ENCODE data around the gene CAPN11. TPM values are rescaled to one million over a fixed set of nuclear protein-coding genes. Genes with fewer than 3 reads are reported as not detected.

CAPN11 gene
- total RNA-seq, 1 experiment from 2014 or later = 0.28 TPM

GRCh38 chr6:44145839-44146238 is 12.8 kb upstream of the CAPN11 start:
- no peak overlapping the region for H2BK20ac ChIP-seq (ENCODE audit: low read depth, low read length, poor library complexity, severe bottlenecking)

More at GRCh38 chr6:44145839-44146238, 12.8 kb upstream of the CAPN11 start:
- Histone ChIP-seq H3K79me2 (ENCODE audit: insufficient read depth, low read length) (no peaks in the 10 kb centered on the region), H3K27me3 (ENCODE audit: insufficient read depth, low read length) (no peaks in the 10 kb centered on the region), H4K20me1 (ENCODE audit: control insufficient read depth, insufficient read depth, insufficient read length) (peaks cover 3% of the 10 kb centered on the region), H4K5ac (ENCODE audit: insufficient read length, low read depth, low read length) (no peak overlapping the region), H3K4ac (ENCODE audit: low read depth, low read length) (no peak overlapping the region), H3K23ac (ENCODE audit: insufficient read length, low read depth, low read length) (no peak overlapping the region), H3K23me2 (ENCODE audit: insufficient read length, low read depth, low read length, poor library complexity, severe bottlenecking) (no peaks in the 10 kb centered on the region), H2BK15ac (ENCODE audit: low read depth, low read length) (no peak overlapping the region), H3K4me1 (ENCODE audit: insufficient read depth, low read length) (no peaks in the 10 kb centered on the region), H3K18ac (ENCODE audit: insufficient read length, low read depth, low read length) (no peak overlapping the region), H3K4me2 (ENCODE audit: insufficient read depth, insufficient read length, low read length) (no peak overlapping the region), H2AK5ac (ENCODE audit: insufficient read length, low read length) (no peak overlapping the region), H3K79me1 (ENCODE audit: insufficient read depth, low read depth, low read length, poor library complexity, severe bottlenecking) (no peaks in the 10 kb centered on the region), H3K14ac (ENCODE audit: insufficient read depth, low read length) (no peak overlapping the region), H3K9me3 (ENCODE audit: control insufficient read depth, low read depth, low read length) (no peaks in the 10 kb centered on the region), H2BK5ac (ENCODE audit: insufficient read length, low read length) (no peak overlapping the region), H2BK120ac (ENCODE audit: low read depth, low read length, poor library complexity, severe bottlenecking) (no peak overlapping the region), H2BK12ac (ENCODE audit: insufficient read length, low read depth, low read length) (no peak overlapping the region), H3K9ac (ENCODE audit: extremely low read depth, insufficient read length, low read length) (no peak overlapping the region), H2AFZ (ENCODE audit: low read length) (no peak overlapping the region), H3K56ac (ENCODE audit: insufficient read length, low read depth, low read length) (no peak overlapping the region), H4K91ac (ENCODE audit: insufficient read length, low read depth, low read length) (no peak overlapping the region), H3T11ph (ENCODE audit: low read length) (no peak overlapping the region), H4K8ac (replicated peaks; ENCODE audit: insufficient read length, low read depth, low read length) (no peak overlapping the region), H3K27ac (ENCODE audit: insufficient read length, low read depth, low read length) (no peak overlapping the region)
- Mint-ChIP-seq H3K9me3 (no peaks in the 10 kb centered on the region), H3K4me1 (no peaks in the 10 kb centered on the region), H3K27me3 (ENCODE audit: low read depth) (no peaks in the 10 kb centered on the region; the same call in 1 of the 2 replicates), H3K4me3 (no peak overlapping the region), H3K27ac (no peak overlapping the region; a peak in 1 of 7 replicates), H3K36me3 (ENCODE audit: insufficient read depth in 1 of 3, low read depth in 3 of 3) (peaks cover 17 to 71% (median 52%) of the 10 kb centered on the region in 3 experiments; a peak in 6 of 7 replicates)
- TF ChIP-seq, protein P1, sequence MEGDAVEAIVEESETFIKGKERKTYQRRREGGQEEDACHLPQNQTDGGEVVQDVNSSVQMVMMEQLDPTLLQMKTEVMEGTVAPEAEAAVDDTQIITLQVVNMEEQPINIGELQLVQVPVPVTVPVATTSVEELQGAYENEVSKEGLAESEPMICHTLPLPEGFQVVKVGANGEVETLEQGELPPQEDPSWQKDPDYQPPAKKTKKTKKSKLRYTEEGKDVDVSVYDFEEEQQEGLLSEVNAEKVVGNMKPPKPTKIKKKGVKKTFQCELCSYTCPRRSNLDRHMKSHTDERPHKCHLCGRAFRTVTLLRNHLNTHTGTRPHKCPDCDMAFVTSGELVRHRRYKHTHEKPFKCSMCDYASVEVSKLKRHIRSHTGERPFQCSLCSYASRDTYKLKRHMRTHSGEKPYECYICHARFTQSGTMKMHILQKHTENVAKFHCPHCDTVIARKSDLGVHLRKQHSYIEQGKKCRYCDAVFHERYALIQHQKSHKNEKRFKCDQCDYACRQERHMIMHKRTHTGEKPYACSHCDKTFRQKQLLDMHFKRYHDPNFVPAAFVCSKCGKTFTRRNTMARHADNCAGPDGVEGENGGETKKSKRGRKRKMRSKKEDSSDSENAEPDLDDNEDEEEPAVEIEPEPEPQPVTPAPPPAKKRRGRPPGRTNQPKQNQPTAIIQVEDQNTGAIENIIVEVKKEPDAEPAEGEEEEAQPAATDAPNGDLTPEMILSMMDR (conservative IDR thresholded peaks at IDR 0.05) = no peak
- DNase-seq = no peak

Measured in H9 (cell line).